ENCODE measurements around the gene RFX1.

Gene RFX1

DNA sequence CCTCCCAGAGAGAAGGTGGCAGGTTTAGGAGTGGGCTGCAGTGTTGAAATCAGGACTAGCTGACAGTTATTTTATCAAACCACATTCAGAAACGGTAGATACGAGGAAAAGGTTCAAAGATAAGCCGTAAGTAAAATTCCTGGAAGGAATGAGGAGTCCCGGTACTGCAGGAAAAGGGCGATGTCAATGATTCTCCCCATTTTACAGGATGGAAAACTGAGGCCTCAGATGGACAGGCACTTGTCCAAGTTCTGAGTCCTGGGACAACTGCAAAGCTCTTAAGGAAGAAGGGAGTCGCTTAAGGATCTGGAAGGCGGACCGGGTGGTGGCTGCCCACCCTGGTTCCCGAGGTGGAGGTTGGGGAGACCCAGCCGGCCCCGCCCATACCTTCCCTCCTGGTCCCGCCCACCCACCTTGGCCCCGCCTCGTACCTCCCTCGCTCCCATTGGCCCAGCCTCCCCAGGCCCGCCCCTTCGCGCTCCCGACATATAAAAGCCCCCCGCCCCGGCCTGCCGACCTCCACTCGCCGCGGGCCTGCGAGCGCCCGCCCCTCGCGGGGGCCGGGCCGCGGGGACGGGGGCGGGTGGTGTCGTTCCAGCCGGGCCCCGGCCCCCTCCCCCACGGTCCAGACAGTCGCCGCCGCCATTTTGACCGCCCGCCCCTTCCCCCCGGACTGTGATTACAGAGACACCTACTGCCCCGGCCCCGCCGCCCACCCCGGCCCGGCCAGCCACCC, 603 bp downstream of the RFX1 start (continued):
- TF ChIP-seq, protein P1, sequence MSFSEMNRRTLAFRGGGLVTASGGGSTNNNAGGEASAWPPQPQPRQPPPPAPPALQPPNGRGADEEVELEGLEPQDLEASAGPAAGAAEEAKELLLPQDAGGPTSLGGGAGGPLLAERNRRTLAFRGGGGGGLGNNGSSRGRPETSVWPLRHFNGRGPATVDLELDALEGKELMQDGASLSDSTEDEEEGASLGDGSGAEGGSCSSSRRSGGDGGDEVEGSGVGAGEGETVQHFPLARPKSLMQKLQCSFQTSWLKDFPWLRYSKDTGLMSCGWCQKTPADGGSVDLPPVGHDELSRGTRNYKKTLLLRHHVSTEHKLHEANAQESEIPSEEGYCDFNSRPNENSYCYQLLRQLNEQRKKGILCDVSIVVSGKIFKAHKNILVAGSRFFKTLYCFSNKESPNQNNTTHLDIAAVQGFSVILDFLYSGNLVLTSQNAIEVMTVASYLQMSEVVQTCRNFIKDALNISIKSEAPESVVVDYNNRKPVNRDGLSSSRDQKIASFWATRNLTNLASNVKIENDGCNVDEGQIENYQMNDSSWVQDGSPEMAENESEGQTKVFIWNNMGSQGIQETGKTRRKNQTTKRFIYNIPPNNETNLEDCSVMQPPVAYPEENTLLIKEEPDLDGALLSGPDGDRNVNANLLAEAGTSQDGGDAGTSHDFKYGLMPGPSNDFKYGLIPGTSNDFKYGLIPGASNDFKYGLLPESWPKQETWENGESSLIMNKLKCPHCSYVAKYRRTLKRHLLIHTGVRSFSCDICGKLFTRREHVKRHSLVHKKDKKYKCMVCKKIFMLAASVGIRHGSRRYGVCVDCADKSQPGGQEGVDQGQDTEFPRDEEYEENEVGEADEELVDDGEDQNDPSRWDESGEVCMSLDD (tag by site-specific recombination; IDR thresholded peaks at IDR 0.05) = 0 out of 2 replicates have a peak, but pooled peaks have one; percentile 46
- TF ChIP-seq ZEB2 (tag by site-specific recombination; IDR thresholded peaks at IDR 0.05) = peak; percentile 39; the same call in 1 of the 2 replicates
- peak; percentile 55; the same call in 1 of the 2 replicates for TF ChIP-seq ZBTB21 (tag by site-specific recombination; IDR thresholded peaks at IDR 0.05)
- no peak for TF ChIP-seq GLI4 (tag by site-specific recombination; IDR thresholded peaks at IDR 0.05)
- peak; percentile 26; the same call in 1 of the 2 replicates for TF ChIP-seq ZFP69B (tag by site-specific recombination; IDR thresholded peaks at IDR 0.05)
- TF ChIP-seq TRIM28 (IDR thresholded peaks at IDR 0.05; ENCODE audit: borderline replicate concordance, low read length) = no peak
- no peak for TF ChIP-seq ZNF274 (IDR thresholded peaks at IDR 0.05; ENCODE audit: low read length)
- TF ChIP-seq ZNF274 (tag by site-specific recombination; IDR thresholded peaks at IDR 0.05; ENCODE audit: borderline replicate concordance) = no peak
- no peak for TF ChIP-seq ZNF335 (tag by site-specific recombination; conservative IDR thresholded peaks at IDR 0.05)
- TF ChIP-seq ZSCAN23 (tag by site-specific recombination; IDR thresholded peaks at IDR 0.05) = peak; percentile 64
- peak; percentile 33; the same call in 1 of the 2 replicates for TF ChIP-seq MZF1 (tag by site-specific recombination; IDR thresholded peaks at IDR 0.05; ENCODE audit: borderline replicate concordance)
- 0 out of 2 replicates have a peak, but pooled peaks have one; percentile 20 for TF ChIP-seq ZNF664 (tag by site-specific recombination; IDR thresholded peaks at IDR 0.05)
- no peak for TF ChIP-seq ZNF785 (tag by site-specific recombination; IDR thresholded peaks at IDR 0.05)
- peak; percentile 59 for TF ChIP-seq KLF1 (tag by site-specific recombination; IDR thresholded peaks at IDR 0.05)
- TF ChIP-seq ZNF776 (tag by site-specific recombination; IDR thresholded peaks at IDR 0.05; ENCODE audit: borderline replicate concordance) = no peak
- peak; percentile 81 for TF ChIP-seq SP3 (tag by site-specific recombination; IDR thresholded peaks at IDR 0.05)
- TF ChIP-seq, protein P2, sequence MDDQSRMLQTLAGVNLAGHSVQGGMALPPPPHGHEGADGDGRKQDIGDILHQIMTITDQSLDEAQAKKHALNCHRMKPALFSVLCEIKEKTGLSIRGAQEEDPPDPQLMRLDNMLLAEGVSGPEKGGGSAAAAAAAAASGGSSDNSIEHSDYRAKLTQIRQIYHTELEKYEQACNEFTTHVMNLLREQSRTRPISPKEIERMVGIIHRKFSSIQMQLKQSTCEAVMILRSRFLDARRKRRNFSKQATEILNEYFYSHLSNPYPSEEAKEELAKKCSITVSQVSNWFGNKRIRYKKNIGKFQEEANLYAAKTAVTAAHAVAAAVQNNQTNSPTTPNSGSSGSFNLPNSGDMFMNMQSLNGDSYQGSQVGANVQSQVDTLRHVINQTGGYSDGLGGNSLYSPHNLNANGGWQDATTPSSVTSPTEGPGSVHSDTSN (CRISPR knock-in tag; IDR thresholded peaks at IDR 0.05) = no peak
- TF ChIP-seq ZNF629 (tag by site-specific recombination; IDR thresholded peaks at IDR 0.05) = peak; percentile 43
- no peak for TF ChIP-seq ZNF132 (tag by site-specific recombination; IDR thresholded peaks at IDR 0.05; ENCODE audit: borderline replicate concordance)
- peak; percentile 31; the same call in 1 of the 2 replicates for TF ChIP-seq KLF10 (tag by site-specific recombination; IDR thresholded peaks at IDR 0.05)
- TF ChIP-seq ZNF548 (tag by site-specific recombination; IDR thresholded peaks at IDR 0.05) = no peak
- TF ChIP-seq, protein P3, sequence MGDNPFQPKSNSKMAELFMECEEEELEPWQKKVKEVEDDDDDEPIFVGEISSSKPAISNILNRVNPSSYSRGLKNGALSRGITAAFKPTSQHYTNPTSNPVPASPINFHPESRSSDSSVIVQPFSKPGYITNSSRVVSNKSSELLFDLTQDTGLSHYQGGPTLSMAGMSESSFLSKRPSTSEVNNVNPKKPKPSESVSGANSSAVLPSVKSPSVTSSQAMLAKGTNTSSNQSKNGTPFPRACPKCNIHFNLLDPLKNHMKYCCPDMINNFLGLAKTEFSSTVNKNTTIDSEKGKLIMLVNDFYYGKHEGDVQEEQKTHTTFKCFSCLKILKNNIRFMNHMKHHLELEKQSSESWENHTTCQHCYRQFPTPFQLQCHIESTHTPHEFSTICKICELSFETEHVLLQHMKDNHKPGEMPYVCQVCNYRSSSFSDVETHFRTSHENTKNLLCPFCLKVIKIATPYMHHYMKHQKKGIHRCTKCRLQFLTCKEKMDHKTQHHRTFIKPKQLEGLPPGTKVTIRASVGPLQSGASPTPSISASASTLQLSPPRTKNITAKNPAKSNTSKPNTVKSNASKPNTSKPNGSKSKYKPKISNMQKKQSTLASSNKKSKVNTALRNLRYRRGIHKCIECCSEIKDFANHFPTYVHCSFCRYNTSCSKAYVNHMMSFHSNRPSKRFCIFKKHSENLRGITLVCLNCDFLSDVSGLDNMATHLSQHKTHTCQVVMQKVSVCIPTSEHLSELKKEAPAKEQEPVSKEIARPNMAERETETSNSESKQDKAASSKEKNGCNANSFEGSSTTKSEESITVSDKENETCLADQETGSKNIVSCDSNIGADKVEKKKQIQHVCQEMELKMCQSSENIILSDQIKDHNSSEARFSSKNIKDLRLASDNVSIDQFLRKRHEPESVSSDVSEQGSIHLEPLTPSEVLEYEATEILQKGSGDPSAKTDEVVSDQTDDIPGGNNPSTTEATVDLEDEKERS (tag by site-specific recombination; IDR thresholded peaks at IDR 0.05) = peak; percentile 94
- TF ChIP-seq GLIS1 (tag by site-specific recombination; IDR thresholded peaks at IDR 0.05) = no peak; the same call in 1 of the 2 replicates
- peak; percentile 72; the same call in 1 of the 2 replicates for TF ChIP-seq ZNF324 (tag by site-specific recombination; IDR thresholded peaks at IDR 0.05)
- peak; percentile 90 for TF ChIP-seq ZSCAN30 (tag by site-specific recombination; IDR thresholded peaks at IDR 0.05)
- TF ChIP-seq ZNF623 (tag by site-specific recombination; IDR thresholded peaks at IDR 0.05) = peak; percentile 13; the same call in 1 of the 2 replicates
- TF ChIP-seq ZNF146 (tag by site-specific recombination; IDR thresholded peaks at IDR 0.05) = peak; percentile 25; the same call in 1 of the 2 replicates
- no peak for TF ChIP-seq ZNF140 (tag by site-specific recombination; IDR thresholded peaks at IDR 0.05)
- TF ChIP-seq ZBTB7A (tag by site-specific recombination; IDR thresholded peaks at IDR 0.05; ENCODE audit: low read depth) = peak; percentile 79
- peak; percentile 84; the same call in 1 of the 2 replicates for TF ChIP-seq ZNF24 (tag by site-specific recombination; IDR thresholded peaks at IDR 0.05)
- TF ChIP-seq, protein P4, sequence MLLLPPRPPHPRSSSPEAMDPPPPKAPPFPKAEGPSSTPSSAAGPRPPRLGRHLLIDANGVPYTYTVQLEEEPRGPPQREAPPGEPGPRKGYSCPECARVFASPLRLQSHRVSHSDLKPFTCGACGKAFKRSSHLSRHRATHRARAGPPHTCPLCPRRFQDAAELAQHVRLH (tag by site-specific recombination; IDR thresholded peaks at IDR 0.05) = peak; percentile 96
